ENCODE data around the gene C3orf18. TPM values are rescaled to one million over a fixed set of nuclear protein-coding genes. Genes with fewer than 3 reads are reported as not detected.

C3orf18 gene
- total and polyA plus RNA-seq, 9 of the 15 experiments (the other 6 are each of a cell fraction or from before 2014, with no cell fraction given), result 0.01 to 2.3 (median 0.94) TPM

- TF ChIP-seq ZNF589 (CRISPR knock-in tag; IDR thresholded peaks at IDR 0.05; ENCODE audit: low read depth) (no peak), ZNF146 (CRISPR knock-in tag; IDR thresholded peaks at IDR 0.05; ENCODE audit: unreplicated experiment) (no peak), SAP30 (IDR thresholded peaks at IDR 0.05; ENCODE audit: borderline replicate concordance, insufficient read depth, low read depth, low read length, poor library complexity, severe bottlenecking) (no peak), ZNF347 (CRISPR knock-in tag; IDR thresholded peaks at IDR 0.05; ENCODE audit: low read depth) (no peak), CHD4 (IDR thresholded peaks at IDR 0.05; ENCODE audit: insufficient read depth, insufficient replicate concordance, low read depth, low read length, poor library complexity, severe bottlenecking) (no peak), CCNT2 (IDR thresholded peaks at IDR 0.05; ENCODE audit: borderline replicate concordance, extremely low read depth, insufficient read length, low read depth, low read length) (peak; percentile 71), ZNF717 (CRISPR knock-in tag; IDR thresholded peaks at IDR 0.05) (no peak), XRCC3 (IDR thresholded peaks at IDR 0.05) (no peak), TCF7 (IDR thresholded peaks at IDR 0.05; ENCODE audit: borderline replicate concordance) (no peak; the same call in 1 of the 2 replicates), ATF7 (IDR thresholded peaks at IDR 0.05) (0 out of 2 replicates have a peak, but pooled peaks have one; percentile 30), ZBTB33 (CRISPR knock-in tag; IDR thresholded peaks at IDR 0.05) (no peak), ZNF316 (IDR thresholded peaks at IDR 0.05) (no peak), MEIS2 (IDR thresholded peaks at IDR 0.05; ENCODE audit: partially characterized antibody) (no peak), USF1 (CRISPR knock-in tag; IDR thresholded peaks at IDR 0.05) (peak; percentile 70), ATF1 (CRISPR knock-in tag; IDR thresholded peaks at IDR 0.05) (no peak), ATF1 (tag; IDR thresholded peaks at IDR 0.05) (no peak; the same call in 1 of the 2 replicates)
- TF ChIP-seq, protein P1, sequence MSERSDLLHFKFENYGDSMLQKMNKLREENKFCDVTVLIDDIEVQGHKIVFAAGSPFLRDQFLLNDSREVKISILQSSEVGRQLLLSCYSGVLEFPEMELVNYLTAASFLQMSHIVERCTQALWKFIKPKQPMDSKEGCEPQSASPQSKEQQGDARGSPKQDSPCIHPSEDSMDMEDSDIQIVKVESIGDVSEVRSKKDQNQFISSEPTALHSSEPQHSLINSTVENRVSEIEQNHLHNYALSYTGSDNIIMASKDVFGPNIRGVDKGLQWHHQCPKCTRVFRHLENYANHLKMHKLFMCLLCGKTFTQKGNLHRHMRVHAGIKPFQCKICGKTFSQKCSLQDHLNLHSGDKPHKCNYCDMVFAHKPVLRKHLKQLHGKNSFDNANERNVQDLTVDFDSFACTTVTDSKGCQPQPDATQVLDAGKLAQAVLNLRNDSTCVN (CRISPR knock-in tag; IDR thresholded peaks at IDR 0.05), result no peak
- TF ChIP-seq, protein P2, sequence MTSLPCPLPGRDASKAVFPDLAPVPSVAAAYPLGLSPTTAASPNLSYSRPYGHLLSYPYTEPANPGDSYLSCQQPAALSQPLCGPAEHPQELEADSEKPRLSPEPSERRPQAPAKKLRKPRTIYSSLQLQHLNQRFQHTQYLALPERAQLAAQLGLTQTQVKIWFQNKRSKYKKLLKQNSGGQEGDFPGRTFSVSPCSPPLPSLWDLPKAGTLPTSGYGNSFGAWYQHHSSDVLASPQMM (CRISPR knock-in tag; IDR thresholded peaks at IDR 0.05), result no peak
- TF ChIP-seq, protein P3, sequence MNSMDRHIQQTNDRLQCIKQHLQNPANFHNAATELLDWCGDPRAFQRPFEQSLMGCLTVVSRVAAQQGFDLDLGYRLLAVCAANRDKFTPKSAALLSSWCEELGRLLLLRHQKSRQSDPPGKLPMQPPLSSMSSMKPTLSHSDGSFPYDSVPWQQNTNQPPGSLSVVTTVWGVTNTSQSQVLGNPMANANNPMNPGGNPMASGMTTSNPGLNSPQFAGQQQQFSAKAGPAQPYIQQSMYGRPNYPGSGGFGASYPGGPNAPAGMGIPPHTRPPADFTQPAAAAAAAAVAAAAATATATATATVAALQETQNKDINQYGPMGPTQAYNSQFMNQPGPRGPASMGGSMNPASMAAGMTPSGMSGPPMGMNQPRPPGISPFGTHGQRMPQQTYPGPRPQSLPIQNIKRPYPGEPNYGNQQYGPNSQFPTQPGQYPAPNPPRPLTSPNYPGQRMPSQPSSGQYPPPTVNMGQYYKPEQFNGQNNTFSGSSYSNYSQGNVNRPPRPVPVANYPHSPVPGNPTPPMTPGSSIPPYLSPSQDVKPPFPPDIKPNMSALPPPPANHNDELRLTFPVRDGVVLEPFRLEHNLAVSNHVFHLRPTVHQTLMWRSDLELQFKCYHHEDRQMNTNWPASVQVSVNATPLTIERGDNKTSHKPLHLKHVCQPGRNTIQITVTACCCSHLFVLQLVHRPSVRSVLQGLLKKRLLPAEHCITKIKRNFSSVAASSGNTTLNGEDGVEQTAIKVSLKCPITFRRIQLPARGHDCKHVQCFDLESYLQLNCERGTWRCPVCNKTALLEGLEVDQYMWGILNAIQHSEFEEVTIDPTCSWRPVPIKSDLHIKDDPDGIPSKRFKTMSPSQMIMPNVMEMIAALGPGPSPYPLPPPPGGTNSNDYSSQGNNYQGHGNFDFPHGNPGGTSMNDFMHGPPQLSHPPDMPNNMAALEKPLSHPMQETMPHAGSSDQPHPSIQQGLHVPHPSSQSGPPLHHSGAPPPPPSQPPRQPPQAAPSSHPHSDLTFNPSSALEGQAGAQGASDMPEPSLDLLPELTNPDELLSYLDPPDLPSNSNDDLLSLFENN (IDR thresholded peaks at IDR 0.05; ENCODE audit: low read depth in 2 of 2, low read length in 2 of 2), result peak in 1 of 2 experiments; percentile 78; a peak in 2 of 4 replicates
Observed at GRCh38 chr3:50539356-50540286, 27.9 kb downstream of the C3orf18 start (continued).
